ENCODE data around the gene SDF4.
"Not testable (repeated sequence)": the region's sequence is repeated elsewhere in the genome, so short reads cannot be mapped to it uniquely, and the experiment has no call there.

The SDF4 gene

DNA sequence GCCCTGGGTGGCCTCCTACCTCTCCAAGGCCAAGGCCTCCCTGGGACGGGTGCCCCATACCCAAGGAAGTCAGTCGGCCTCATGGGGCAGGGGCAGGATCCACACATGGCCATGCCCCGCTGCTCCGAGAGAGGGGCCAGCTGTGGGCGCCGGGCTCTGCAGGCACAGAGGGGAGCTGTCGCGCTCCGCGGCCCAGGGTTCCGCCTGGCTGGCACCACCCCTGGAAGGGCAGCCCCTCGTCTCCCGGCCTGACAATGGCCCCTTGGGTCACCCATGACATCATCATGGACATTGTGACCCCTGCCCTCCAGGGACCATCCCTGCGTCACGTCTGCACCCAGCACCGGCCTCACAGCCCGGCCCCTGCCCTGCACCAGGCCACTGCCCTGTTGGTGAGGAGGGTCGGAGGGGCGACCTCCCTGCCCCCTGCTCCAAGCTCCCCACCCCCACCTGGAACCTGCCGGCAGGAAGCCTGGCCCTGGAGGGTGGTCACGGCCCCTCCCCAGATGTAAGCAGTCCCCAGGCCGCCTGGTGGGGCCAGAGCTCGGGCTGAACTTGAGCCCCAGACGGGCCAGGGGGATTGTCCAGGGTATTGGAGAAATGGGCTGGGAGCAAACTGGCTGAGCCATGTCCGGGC is 52.3 kb downstream of the SDF4 start:
- DNase-seq (ENCODE audit: low read depth): no peak
- TF ChIP-seq, protein P1, sequence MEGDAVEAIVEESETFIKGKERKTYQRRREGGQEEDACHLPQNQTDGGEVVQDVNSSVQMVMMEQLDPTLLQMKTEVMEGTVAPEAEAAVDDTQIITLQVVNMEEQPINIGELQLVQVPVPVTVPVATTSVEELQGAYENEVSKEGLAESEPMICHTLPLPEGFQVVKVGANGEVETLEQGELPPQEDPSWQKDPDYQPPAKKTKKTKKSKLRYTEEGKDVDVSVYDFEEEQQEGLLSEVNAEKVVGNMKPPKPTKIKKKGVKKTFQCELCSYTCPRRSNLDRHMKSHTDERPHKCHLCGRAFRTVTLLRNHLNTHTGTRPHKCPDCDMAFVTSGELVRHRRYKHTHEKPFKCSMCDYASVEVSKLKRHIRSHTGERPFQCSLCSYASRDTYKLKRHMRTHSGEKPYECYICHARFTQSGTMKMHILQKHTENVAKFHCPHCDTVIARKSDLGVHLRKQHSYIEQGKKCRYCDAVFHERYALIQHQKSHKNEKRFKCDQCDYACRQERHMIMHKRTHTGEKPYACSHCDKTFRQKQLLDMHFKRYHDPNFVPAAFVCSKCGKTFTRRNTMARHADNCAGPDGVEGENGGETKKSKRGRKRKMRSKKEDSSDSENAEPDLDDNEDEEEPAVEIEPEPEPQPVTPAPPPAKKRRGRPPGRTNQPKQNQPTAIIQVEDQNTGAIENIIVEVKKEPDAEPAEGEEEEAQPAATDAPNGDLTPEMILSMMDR (IDR thresholded peaks at IDR 0.05; ENCODE audit: control insufficient read depth, insufficient read depth, low read depth, low read length, missing control alignments): no peak
- no peak overlapping the region for H3K4me3 ChIP-seq (ENCODE audit: control insufficient read depth, low read depth, low read length)

DNA sequence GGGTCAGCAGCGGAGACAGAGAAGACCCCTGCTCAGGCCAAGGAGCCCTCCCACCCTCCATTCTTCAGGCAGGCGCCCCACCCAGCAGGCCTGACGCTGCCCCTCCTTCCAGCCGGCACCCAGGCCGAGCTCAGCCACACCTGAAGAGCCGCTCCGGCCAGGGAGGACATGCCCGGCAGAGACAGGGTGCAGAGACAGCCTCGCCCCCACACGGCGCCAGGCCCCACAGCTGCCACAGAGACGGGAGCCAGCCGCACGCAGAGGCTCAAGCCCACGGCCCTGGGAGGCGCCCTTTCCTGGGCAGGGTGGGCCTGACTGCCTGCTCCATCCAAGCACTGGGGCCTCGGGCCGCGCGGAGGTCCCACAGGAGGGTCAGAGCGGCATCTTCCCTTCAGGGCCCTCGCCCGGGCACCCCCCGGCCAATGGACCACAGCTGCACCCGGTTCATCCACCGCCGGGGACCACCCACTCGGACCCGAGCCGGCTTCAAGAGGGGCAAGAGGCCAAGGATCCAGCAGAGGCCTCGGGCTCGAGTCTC is 52.9 kb downstream of the SDF4 start:
- TF ChIP-seq, protein P1 (IDR thresholded peaks at IDR 0.05; ENCODE audit: control insufficient read depth, insufficient read depth, low read depth, low read length, missing control alignments): no peak
- H3K4me3 ChIP-seq (ENCODE audit: control insufficient read depth, low read depth, low read length): no peak overlapping the region
- no peak for DNase-seq (ENCODE audit: low read depth)

DNA sequence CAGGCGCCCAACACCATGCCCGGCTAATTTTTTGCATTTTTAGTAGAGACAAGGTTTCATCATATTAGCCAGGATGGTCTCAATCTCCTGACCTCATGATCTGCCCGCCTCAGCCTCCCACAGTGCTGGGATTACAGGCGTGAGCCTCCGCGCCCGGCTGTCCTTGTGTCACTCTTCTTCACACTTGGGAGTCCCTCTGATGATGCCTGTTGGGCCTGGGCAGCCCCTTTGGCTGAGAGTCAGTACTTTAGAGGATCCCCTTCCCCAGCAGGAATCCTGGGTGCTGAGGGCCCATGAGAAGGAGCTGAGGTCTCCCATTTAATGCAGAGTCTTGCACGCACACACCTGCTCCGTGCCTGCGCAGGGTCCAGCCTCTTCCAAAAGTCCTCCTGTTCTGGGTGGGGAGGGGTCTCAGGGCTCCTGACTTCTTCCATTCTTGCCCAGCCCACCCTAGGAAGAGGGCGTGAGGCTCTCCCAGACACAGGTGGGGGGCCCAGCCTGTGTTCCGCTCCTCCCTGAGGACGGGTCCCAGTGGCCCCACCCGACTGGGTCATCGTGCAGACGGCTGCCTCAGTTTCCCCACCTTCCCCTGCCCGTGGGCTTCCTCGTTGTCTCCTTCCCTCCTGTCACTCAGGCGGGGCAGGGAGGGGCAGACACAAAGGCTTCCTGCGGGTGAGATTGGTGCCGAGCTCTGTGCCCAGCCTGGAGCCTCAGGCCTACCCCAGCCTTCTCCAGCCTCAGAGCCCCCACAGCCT is 54.2 kb downstream of the SDF4 start:
- no peak for DNase-seq (ENCODE audit: low read depth)
- no peak overlapping the region for H3K4me3 ChIP-seq (ENCODE audit: control insufficient read depth, low read depth, low read length)
- TF ChIP-seq, protein P1 (IDR thresholded peaks at IDR 0.05; ENCODE audit: control insufficient read depth, insufficient read depth, low read depth, low read length, missing control alignments): no peak

DNA sequence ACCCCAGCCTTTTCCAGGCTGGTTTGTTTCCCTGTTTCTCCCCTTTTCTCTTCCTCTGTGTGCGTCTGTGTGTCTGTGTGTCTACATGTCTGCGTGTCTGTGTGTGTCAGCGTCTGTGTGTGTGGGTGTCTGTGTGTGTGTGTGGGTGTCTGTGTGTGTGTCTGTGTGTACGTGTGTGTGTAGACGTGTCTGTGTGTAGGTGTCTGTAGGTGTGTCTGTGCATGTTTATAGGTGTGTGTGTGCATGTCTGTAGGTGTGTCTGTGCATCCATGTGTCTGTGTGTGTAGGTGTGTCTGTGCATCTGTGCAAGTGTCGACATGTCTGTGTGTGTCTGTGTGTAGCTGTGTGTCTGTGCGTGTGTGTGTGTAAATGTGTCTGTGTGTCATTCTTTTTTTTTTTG is 54.9 kb downstream of the SDF4 start:
- DNase-seq (ENCODE audit: low read depth): no peak
- TF ChIP-seq, protein P1 (IDR thresholded peaks at IDR 0.05; ENCODE audit: control insufficient read depth, insufficient read depth, low read depth, low read length, missing control alignments): no peak
- H3K4me3 ChIP-seq (ENCODE audit: control insufficient read depth, low read depth, low read length): no peak overlapping the region

DNA sequence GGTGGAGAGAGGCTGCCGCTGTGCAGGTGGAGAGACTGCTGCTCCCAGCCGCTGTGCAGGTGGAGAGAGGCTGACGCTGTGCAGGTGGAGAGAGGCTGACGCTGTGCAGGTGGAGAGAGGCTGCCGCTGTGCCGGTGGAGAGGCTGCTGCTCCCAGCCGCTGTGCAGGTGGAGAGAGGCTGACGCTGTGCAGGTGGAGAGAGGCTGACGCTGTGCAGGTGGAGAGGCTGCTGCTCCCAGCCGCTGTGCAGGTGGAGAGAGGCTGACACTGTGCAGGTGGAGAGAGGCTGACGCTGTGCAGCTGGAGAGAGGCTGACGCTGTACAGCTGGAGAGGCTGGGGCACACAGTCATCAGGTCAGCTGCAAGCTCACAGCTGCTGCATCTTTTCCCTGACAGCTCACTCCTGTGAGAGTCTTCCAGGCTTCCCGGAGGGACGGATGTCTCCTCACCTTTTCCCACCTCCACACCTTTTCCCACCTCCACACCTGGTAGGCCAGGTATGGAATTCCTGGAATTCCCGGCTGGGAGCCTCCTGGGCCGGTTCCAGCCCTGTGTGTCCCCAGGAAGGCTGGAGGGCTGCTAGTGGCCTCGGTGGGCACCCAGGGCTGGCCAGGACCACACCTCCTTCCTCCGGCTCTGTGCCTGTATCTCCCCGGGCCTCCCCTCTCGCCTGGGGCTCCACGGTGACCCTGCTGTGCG is 55.6 kb downstream of the SDF4 start:
- DNase-seq (ENCODE audit: low read depth); H3K4me3 ChIP-seq (ENCODE audit: control insufficient read depth, low read depth, low read length): not testable (repeated sequence)

DNA sequence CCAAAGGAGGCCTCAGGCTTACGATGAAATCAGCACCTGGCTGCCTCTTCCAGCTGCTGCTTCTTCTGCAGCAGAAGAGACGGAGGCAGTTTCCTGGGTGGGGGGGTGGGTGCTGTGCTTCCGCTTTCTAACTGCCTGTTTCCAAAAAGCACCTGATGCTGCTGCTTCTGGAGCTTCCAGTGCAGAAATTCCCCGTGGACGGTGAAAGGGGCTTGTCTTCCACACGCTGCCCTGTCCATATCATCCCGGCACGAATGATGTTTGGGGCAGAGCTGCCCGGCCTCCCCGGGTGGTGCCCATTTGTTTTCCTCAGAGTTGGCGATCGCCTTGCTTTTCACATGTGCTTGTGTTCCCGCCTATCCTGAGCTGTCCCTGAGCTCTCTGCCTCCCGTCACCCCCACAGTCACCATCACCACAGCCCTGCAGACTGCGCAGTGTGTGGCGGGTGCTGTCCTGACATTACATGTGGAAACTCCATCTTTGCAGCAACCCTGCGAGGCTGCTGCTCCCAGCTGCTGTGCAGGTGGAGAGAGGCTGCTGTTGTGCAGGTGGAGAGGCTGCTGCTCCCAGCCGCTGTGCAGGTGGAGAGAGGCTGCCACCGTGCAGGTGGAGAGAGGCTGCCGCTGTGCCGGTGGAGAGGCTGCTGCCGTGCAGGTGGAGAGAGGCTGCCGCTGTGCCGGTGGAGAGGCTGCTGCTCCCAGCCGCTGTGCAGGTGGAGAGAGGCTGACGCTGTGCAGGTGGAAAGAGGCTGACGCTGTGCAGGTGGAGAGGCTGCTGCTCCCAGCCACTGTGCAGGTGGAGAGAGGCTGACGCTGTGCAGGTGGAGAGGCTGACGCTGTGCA is 56.4 kb downstream of the SDF4 start:
- H3K4me3 ChIP-seq (ENCODE audit: control insufficient read depth, low read depth, low read length): no peak overlapping the region
- TF ChIP-seq, protein P1 (IDR thresholded peaks at IDR 0.05; ENCODE audit: control insufficient read depth, insufficient read depth, low read depth, low read length, missing control alignments): no peak
- no peak for DNase-seq (ENCODE audit: low read depth)
